GM23338 (cell line): ENCODE measurements around the gene HDC. TPM values are rescaled to one million over a fixed set of nuclear protein-coding genes. Genes with fewer than 3 reads are reported as not detected.

Experiments
- ATAC-seq: fragments of 200-7000 bp; cut with Tn5 transposase; 3 replicates; pipeline ENCODE4 v1.9.1; 2020
- DNase-seq: peaks from one replicate; pipeline ENCODE4 v3.0.0-alpha.2; 2015; ENCODE audit warnings: low spot score
- H2AFZ ChIP-seq: fragments of 200-600 bp; sonication (generic); 2 replicates; pipeline ENCODE4 v1.8.0; 2016; ENCODE audit warnings: antibody characterized with exemption, mild to moderate bottlenecking, moderate library complexity
- H3F3A ChIP-seq: fragments of 200-600 bp; sonication (generic); replicated peaks from 2 replicates; pipeline ENCODE4 v1.8.0; 2017; ENCODE audit warnings: antibody characterized with exemption, mixed run types, low read depth
- H3K27ac ChIP-seq: fragments of 200-600 bp; sonication (generic); 2 replicates; pipeline ENCODE4 v1.6.1; 2016; ENCODE audit warnings: low read depth
- H3K27me3 ChIP-seq: fragments of 200-600 bp; sonication (generic); 2 replicates; pipeline ENCODE4 v1.8.0; 2016; ENCODE audit warnings: mild to moderate bottlenecking, mixed run types, moderate library complexity; ENCODE audit not compliant: insufficient read depth
- H3K36me3 ChIP-seq: fragments of 200-600 bp; sonication (generic); 2 replicates; pipeline ENCODE4 v1.8.0; 2016; ENCODE audit warnings: mild to moderate bottlenecking; ENCODE audit not compliant: insufficient read depth
- H3K4me1 ChIP-seq: fragments of 200-600 bp; sonication (generic); 2 replicates; pipeline ENCODE4 v1.8.0; 2016; ENCODE audit warnings: mild to moderate bottlenecking, moderate library complexity; ENCODE audit not compliant: insufficient read depth
- H3K4me2 ChIP-seq: fragments of 200-600 bp; sonication (generic); 2 replicates; pipeline ENCODE4 v1.7.1; 2017; ENCODE audit warnings: mixed run types
- H3K4me3 ChIP-seq: fragments of 200-600 bp; sonication (generic); 2 replicates; pipeline ENCODE4 v1.6.1; 2016; ENCODE audit warnings: mixed run types
- H3K79me2 ChIP-seq: fragments of 200-600 bp; sonication (generic); replicated peaks from 2 replicates; pipeline ENCODE4 v1.8.0; 2017; ENCODE audit warnings: mild to moderate bottlenecking; ENCODE audit not compliant: insufficient read depth
- H3K9me2 ChIP-seq: fragments of 200-600 bp; sonication (generic); 2 replicates; pipeline ENCODE4 v1.8.0; 2017; ENCODE audit not compliant: insufficient read depth
- H4K20me1 ChIP-seq: fragments of 200-600 bp; sonication (generic); replicated peaks from 2 replicates; pipeline ENCODE4 v1.8.0; 2017; ENCODE audit warnings: mild to moderate bottlenecking; ENCODE audit not compliant: insufficient read depth
- H3K27ac Mint-ChIP-seq: 2 replicates; pipeline ENCODE4 v1.8.0; 2020; ENCODE audit warnings: inconsistent platforms, mild to moderate bottlenecking, moderate library complexity, mixed read lengths
- H3K27me3 Mint-ChIP-seq: 3 replicates; pipeline ENCODE4 v1.8.0; 2022; ENCODE audit warnings: low read depth, mild to moderate bottlenecking, moderate library complexity, mixed read lengths, inconsistent platforms; ENCODE audit not compliant: insufficient read depth, poor library complexity
- H3K36me3 Mint-ChIP-seq: 3 replicates; pipeline ENCODE4 v1.8.0; 2021; ENCODE audit warnings: low read depth, mild to moderate bottlenecking, inconsistent platforms, moderate library complexity, mixed read lengths
- H3K4me1 Mint-ChIP-seq: 3 replicates; pipeline ENCODE4 v1.8.0; 2020; ENCODE audit warnings: mild to moderate bottlenecking, inconsistent platforms, mixed read lengths
- H3K4me3 Mint-ChIP-seq: 3 replicates; pipeline ENCODE4 v1.8.0; 2021; ENCODE audit warnings: moderate library complexity, mild to moderate bottlenecking, inconsistent platforms, mixed read lengths
- H3K9me3 Mint-ChIP-seq: 3 replicates; pipeline ENCODE4 v1.8.0; 2020; ENCODE audit warnings: moderate library complexity, mild to moderate bottlenecking, inconsistent platforms, mixed read lengths
- EZH2 ChIP-seq: fragments of 200-600 bp; sonication (generic); IDR thresholded peaks from one replicate; pipeline ENCODE4 v1.8.0; 2017; ENCODE audit warnings: antibody characterized with exemption, mild to moderate bottlenecking, low read depth; ENCODE audit not compliant: unreplicated experiment
- POLR2AphosphoS5 ChIP-seq: IDR thresholded peaks from 2 replicates; pipeline ENCODE4 v1.6.1; 2016; ENCODE audit warnings: antibody characterized with exemption, low read depth
- STAT1 ChIP-seq: IDR thresholded peaks from one replicate; pipeline ENCODE4 v1.6.1; 2016; ENCODE audit warnings: antibody characterized with exemption; ENCODE audit not compliant: unreplicated experiment
- ZNF114 ChIP-seq: fragments of 250-450 bp; sonication (Bioruptor Pico); IDR thresholded peaks from 2 replicates; pipeline ENCODE4 v1.5.0; 2020; ENCODE audit warnings: mild to moderate bottlenecking, moderate library complexity
- polyA plus RNA-seq: library from polyadenylated mRNA; unstranded; fragments of >200 nt; fragmentation: Nextera tagmentation; extraction: Ambion mirVana; gene quantifications from 2 replicates; pipeline ENCODE4 v1.2.1, GENCODE V29; 2016
- total RNA-seq: library from RNA; depleted of rRNA; stranded (reverse); fragments of >200 nt; shearing (Covaris generic); gene quantifications from 2 replicates; pipeline ENCODE4 v1.2.3, GENCODE V29; 2014
- TF ChIP-seq, protein P1 (sequence below): fragments of 250-450 bp; sonication (Bioruptor Pico); IDR thresholded peaks from 2 replicates; pipeline ENCODE4 v1.5.0; 2020; ENCODE audit warnings: mild to moderate bottlenecking, moderate library complexity
- TF ChIP-seq, protein P2 (sequence below): IDR thresholded peaks from 2 replicates; pipeline ENCODE4 v1.6.1; 2016; ENCODE audit warnings: antibody characterized with exemption

HDC gene
- total and polyA plus RNA-seq, 2 experiments from 2014 or later = not detected

DNA sequence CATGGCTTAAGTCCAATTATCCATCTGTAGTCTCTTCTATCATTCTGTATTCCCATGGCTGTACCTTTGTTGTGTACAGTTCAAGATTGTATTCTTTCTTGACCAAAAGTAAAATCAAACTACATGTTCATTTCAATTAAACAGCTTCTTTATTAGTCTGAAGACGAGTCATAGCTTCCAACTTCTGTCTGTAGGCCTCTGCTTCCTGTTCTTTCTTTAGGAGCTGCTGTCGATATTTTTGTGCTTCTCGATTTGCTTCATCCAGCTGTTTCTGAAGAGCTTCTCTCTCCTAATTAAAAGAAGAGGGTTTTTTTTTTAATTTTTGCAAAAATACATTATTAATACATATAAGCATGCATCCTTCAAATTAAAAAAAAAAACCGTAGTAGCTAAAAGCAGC lies 13.0 kb upstream of the HDC start:
- Mint-ChIP-seq H3K9me3 (no peaks in the 10 kb centered on the region), H3K27me3 (no peaks in the 10 kb centered on the region), H3K36me3 (no peaks in the 10 kb centered on the region), H3K4me1 (no peaks in the 10 kb centered on the region), H3K27ac (no peak overlapping the region), H3K4me3 (no peak overlapping the region)
- DNase-seq (no peak), ATAC-seq (no peak)
- Histone ChIP-seq H3K9me2 (no peaks in the 10 kb centered on the region), H3K27ac (no peak overlapping the region), H3K36me3 (no peaks in the 10 kb centered on the region), H2AFZ (no peak overlapping the region), H3F3A (no peaks in the 10 kb centered on the region), H3K79me2 (no peaks in the 10 kb centered on the region), H3K4me2 (no peak overlapping the region), H3K4me1 (no peaks in the 10 kb centered on the region), H4K20me1 (no peaks in the 10 kb centered on the region), H3K27me3 (no peaks in the 10 kb centered on the region), H3K4me3 (no peak overlapping the region)
- TF ChIP-seq, protein P1, sequence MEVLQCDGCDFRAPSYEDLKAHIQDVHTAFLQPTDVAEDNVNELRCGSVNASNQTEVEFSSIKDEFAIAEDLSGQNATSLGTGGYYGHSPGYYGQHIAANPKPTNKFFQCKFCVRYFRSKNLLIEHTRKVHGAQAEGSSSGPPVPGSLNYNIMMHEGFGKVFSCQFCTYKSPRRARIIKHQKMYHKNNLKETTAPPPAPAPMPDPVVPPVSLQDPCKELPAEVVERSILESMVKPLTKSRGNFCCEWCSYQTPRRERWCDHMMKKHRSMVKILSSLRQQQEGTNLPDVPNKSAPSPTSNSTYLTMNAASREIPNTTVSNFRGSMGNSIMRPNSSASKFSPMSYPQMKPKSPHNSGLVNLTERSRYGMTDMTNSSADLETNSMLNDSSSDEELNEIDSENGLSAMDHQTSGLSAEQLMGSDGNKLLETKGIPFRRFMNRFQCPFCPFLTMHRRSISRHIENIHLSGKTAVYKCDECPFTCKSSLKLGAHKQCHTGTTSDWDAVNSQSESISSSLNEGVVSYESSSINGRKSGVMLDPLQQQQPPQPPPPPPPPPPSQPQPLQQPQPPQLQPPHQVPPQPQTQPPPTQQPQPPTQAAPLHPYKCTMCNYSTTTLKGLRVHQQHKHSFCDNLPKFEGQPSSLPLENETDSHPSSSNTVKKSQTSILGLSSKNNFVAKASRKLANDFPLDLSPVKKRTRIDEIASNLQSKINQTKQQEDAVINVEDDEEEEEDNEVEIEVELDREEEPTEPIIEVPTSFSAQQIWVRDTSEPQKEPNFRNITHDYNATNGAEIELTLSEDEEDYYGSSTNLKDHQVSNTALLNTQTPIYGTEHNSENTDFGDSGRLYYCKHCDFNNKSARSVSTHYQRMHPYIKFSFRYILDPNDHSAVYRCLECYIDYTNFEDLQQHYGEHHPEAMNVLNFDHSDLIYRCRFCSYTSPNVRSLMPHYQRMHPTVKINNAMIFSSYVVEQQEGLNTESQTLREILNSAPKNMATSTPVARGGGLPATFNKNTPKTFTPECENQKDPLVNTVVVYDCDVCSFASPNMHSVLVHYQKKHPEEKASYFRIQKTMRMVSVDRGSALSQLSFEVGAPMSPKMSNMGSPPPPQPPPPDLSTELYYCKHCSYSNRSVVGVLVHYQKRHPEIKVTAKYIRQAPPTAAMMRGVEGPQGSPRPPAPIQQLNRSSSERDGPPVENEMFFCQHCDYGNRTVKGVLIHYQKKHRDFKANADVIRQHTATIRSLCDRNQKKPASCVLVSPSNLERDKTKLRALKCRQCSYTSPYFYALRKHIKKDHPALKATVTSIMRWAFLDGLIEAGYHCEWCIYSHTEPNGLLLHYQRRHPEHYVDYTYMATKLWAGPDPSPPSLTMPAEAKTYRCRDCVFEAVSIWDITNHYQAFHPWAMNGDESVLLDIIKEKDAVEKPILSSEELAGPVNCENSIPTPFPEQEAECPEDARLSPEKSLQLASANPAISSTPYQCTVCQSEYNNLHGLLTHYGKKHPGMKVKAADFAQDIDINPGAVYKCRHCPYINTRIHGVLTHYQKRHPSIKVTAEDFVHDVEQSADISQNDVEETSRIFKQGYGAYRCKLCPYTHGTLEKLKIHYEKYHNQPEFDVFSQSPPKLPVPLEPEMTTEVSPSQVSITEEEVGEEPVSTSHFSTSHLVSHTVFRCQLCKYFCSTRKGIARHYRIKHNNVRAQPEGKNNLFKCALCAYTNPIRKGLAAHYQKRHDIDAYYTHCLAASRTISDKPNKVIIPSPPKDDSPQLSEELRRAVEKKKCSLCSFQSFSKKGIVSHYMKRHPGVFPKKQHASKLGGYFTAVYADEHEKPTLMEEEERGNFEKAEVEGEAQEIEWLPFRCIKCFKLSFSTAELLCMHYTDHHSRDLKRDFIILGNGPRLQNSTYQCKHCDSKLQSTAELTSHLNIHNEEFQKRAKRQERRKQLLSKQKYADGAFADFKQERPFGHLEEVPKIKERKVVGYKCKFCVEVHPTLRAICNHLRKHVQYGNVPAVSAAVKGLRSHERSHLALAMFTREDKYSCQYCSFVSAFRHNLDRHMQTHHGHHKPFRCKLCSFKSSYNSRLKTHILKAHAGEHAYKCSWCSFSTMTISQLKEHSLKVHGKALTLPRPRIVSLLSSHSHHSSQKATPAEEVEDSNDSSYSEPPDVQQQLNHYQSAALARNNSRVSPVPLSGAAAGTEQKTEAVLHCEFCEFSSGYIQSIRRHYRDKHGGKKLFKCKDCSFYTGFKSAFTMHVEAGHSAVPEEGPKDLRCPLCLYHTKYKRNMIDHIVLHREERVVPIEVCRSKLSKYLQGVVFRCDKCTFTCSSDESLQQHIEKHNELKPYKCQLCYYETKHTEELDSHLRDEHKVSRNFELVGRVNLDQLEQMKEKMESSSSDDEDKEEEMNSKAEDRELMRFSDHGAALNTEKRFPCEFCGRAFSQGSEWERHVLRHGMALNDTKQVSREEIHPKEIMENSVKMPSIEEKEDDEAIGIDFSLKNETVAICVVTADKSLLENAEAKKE = no peak

DNA sequence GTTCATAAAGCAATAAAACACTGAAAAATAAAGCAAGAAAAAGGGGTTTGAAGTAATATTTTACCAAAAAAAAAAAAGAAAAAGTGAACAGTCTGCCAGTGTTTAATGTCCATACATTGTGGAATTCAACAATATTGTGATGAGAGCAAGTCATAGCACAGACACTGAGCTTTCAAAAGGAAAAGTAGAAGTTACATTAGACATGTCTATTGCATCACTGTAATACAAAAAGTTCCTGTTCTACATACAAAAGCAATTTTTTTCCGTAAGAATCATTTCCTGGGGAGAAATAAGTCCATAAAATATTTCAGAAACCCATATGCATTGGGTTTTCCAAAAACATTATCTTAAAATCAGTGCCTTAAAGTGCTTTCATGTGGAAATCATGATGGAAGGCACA lies 11.8 kb upstream of the HDC start:
- H3K4me2 ChIP-seq = no peak overlapping the region
- H2AFZ ChIP-seq = no peak overlapping the region
- Mint-ChIP-seq H3K4me3 (no peak overlapping the region), H3K36me3 (no peaks in the 10 kb centered on the region), H3K27me3 (no peaks in the 10 kb centered on the region), H3K9me3 (no peaks in the 10 kb centered on the region), H3K27ac (no peak overlapping the region; the same call in 1 of the 2 replicates), H3K4me1 (no peaks in the 10 kb centered on the region)
- no peak overlapping the region for H3K27ac ChIP-seq
- H3K4me3 ChIP-seq = no peak overlapping the region
- no peaks in the 10 kb centered on the region for H3K36me3 ChIP-seq
- H3K9me2 ChIP-seq = no peaks in the 10 kb centered on the region
- ATAC-seq = no peak
- no peaks in the 10 kb centered on the region for H3F3A ChIP-seq
- no peaks in the 10 kb centered on the region for H4K20me1 ChIP-seq
- H3K4me1 ChIP-seq = no peaks in the 10 kb centered on the region
- H3K27me3 ChIP-seq = no peaks in the 10 kb centered on the region
- DNase-seq = no peak
- no peaks in the 10 kb centered on the region for H3K79me2 ChIP-seq
- TF ChIP-seq, protein P1 = no peak
- TF ChIP-seq ZNF114 (CRISPR knock-in tag) = no peak
- no peak for TF ChIP-seq EZH2
- TF ChIP-seq STAT1 = no peak
- TF ChIP-seq POLR2AphosphoS5 = no peak
- TF ChIP-seq, protein P2, sequence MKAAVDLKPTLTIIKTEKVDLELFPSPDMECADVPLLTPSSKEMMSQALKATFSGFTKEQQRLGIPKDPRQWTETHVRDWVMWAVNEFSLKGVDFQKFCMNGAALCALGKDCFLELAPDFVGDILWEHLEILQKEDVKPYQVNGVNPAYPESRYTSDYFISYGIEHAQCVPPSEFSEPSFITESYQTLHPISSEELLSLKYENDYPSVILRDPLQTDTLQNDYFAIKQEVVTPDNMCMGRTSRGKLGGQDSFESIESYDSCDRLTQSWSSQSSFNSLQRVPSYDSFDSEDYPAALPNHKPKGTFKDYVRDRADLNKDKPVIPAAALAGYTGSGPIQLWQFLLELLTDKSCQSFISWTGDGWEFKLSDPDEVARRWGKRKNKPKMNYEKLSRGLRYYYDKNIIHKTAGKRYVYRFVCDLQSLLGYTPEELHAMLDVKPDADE = no peak
